Hepatocyte (in vitro differentiated cells): Measurements from ENCODE around the gene CHCHD6.

Experiments used
- CTCF ChIP-seq: fragments of 200-600 bp; sonication (generic); IDR thresholded peaks from 2 replicates; pipeline ENCODE4 v1.5.1; 2016; ENCODE audit warnings: antibody characterized with exemption, mild to moderate bottlenecking; ENCODE audit not compliant: poor library complexity
- EZH2 ChIP-seq: fragments of 200-600 bp; sonication (generic); IDR thresholded peaks from 2 replicates; pipeline ENCODE4 v1.6.1; 2016; ENCODE audit warnings: antibody characterized with exemption, mild to moderate bottlenecking, borderline replicate concordance
- EZH2phosphoT487 ChIP-seq: fragments of 200-600 bp; sonication (generic); IDR thresholded peaks from one replicate; pipeline ENCODE4 v1.6.1; 2018; ENCODE audit warnings: antibody characterized with exemption, mild to moderate bottlenecking, low read depth, moderate library complexity; ENCODE audit not compliant: unreplicated experiment, severe bottlenecking

DNA sequence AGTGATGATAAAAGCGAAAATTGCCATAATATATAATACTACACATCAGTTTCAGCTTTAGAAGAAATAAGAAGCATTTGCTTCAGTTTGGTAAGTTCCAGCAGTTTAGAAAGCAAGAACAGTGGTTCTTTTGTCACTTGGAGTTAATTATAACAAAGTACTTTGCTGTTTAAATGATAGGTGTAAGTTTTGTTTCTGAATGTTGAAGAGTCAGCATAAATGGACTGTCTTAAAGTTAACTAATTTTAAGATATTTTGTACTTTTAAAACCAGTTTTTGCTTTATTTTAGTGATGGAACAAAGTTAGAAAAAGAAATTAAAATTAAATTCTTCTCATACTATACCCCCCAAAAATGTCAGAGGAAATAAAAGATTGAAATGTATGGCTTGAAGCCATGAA lies 24.6 kb downstream of the CHCHD6 start:
- TF ChIP-seq CTCF = no peak
- TF ChIP-seq EZH2 = no peak
- TF ChIP-seq EZH2phosphoT487 = no peak
